COLO668 (cell line): ENCODE data around the gene HPS3.
"Not testable (repeated sequence)": the region's sequence is repeated elsewhere in the genome, so short reads cannot be mapped to it uniquely, and the experiment has no call there.

Experiments used
- DNase-seq: peaks from one replicate; lab custom pipeline; 2025; ENCODE audit not compliant: unreplicated experiment; lab: John Stamatoyannopoulos, UW

HPS3 gene

DNA sequence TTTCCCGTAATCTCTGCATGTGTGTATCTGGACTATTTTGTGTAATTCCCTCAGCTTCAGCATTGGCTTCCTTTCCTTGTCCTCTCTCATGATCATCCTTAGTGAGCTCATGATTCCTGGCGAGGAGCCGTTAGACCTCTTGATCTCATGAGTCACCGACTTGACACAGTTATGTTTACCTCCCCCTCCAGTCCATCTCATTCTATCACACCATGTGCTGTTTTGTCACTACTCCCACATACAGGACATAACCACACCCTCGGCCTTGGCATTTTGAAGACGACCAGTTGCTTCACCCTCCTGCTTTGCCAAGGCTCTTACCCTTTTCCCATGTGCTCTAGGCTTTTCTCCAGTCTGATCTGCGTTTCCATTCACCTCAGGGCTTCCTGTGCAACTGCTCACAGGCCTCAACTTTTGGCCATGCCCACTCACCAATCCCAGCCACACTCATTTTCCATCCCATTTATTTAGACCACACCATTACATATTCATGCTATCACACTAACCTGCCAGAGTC lies 50.7 kb downstream of the HPS3 start:
- no peak for DNase-seq

DNA sequence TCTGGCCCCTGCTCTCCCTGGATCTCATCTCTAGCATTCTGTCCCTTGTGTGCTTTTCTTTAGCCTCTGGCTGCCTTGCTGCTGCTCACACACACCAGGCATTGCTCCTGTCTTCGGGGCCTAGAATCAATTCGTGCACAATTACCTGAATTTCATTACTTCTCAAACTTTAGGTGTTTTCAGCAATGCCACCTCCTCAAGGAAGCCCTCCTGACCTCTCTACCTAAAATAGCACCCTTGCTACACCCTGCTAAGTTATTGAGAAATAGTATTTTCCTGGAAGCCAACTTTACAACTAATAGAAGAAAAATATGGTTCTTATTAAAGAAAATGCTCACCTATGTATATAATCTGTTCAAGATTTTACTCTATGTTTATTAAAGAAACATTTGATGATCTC lies 51.7 kb downstream of the HPS3 start:
- no peak for DNase-seq

DNA sequence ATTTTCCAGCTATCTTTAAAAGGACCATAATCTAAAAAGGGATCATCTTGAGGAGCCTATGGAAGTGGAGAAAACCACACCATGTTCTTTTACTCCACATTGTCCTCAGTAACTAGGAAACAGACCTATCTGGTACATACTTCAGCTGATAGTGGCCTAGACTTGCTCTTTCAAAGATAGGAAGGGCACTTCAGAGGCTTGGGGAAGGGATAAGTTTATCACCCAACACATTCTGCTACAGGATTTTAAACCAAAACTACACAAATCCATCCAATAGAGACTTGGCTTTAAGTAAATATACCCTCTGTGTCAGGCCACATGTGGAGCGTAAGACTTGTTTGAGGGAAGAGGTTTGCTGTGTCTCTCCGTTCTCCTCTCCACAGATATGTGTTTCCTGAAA lies 56.8 kb downstream of the HPS3 start:
- no peak for DNase-seq

DNA sequence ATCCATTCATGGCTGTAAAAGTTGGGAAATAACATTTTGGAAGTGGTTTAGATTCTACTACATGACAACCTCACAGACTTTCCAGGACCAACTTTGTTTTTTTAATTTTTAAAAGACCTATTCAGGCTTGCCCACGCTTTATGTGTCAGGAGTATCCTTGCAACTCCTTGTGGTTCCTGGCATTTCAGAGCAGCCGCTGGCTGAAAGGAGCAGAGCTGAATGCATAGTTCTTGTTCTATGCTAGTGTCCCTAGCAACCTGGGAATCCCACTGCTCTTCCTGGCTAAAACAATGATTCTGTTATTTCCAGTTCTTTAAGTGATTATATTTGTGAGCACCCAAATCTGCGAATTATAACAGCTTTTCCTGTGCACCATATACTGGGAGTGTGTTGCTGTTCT lies 57.3 kb downstream of the HPS3 start:
- DNase-seq, result no peak

DNA sequence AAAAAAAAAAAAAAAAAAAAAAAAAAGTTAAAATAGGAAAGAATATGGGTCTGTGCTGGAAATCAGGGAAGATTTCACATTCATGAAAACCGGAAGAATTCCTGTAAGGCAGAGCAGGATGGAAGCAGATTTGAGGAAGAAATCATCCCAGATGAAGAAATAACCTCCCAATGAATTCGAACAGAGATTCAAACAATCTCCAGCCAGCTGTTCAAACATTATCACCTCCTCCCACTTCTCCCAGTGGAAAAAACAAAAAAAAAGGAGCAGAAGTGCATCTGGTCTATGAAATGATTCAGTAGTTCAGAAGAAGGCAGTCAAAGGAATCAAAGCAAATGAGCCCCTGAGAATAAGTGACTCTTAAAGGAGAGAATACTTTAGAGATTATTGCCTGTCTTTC lies 59.1 kb downstream of the HPS3 start:
- DNase-seq, result no peak

DNA sequence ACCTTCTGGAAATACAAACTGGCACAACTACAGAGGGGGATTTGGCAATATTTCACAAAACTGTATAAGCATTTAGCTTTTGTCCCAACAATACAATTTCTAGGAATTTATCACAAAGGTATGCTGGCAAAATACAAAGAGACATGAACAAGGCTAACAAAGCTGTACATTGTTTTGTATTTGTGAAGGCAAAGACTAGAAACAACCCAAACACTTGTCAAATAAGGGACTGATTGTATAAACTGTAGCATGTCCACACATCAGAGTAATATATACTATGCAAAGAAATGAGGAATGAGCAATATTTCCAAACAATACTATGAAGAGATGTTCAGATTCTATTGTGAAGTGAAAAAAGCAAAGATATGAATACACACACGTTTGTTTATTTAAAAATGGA lies 65.8 kb downstream of the HPS3 start:
- DNase-seq, result no peak

DNA sequence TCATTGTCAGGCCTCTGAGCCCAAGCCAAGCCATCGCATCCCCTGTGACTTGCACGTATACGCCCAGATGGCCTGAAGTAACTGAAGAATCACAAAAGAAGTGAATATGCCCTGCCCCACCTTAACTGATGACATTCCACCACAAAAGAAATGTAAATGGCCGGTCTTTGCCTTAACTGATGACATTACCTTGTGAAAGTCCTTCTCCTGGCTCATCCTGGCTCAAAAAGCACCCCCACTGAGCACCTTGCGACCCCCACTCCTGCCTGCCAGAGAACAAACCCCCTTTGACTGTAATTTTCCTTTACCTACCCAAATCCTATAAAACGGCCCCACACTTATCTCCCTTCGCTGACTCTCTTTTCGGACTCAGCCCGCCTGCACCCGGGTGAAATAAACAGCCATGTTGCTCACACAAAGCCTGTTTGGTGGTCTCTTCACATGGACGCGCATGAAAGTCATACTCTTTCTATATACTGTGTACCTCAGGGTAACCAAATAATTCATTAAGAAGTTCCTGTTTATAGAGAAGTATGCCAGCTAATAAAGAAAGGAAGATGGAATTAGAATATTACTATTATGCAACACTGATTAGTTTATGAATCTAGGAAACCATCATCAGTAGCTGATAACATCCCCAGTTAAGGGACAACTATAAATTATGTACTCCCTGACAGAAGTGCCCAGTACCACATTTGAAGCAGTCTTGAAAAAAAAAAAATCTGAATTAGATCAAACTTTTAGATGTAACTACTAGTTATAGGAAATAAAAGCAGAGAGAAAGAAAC lies 67.6 kb downstream of the HPS3 start:
- DNase-seq, result not testable (repeated sequence)

DNA sequence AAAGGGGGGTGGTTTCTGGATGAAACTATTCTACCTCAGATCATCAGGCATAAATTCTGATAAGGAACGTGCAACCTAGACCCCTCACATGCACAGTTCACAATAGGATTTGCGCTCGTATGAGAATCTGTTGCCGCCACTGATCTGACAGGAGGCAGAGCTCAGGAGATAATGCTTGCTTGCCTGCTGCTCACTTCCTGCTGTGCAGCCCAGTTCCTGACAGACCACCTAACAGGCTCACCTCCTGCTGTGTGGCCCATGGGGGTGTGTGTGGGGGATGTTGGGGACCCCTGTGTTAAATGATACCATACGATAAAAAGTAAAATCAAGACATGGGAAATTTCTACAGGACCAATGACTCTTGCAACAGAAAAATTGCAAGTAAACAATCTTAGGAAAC lies 68.2 kb downstream of the HPS3 start:
- DNase-seq, result no peak

DNA sequence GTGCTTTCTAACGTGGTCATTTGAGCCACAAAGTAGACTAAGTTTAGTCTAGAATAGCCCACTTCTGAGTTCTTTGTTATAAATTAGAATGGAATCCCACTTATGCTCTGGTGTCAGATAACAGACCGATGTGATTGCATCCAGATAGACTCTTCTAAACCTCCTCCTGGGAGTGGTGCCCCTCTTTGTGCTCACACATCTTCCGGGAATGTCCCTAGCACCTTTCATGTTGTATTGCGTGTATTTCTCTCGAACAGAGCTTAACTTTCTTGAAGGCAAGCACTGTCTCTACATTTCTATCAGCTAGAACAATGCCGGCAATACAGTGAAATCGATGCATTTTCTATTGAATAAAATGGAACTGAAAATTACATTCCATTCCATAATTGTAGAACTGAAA lies 69.2 kb downstream of the HPS3 start:
- DNase-seq, result no peak

DNA sequence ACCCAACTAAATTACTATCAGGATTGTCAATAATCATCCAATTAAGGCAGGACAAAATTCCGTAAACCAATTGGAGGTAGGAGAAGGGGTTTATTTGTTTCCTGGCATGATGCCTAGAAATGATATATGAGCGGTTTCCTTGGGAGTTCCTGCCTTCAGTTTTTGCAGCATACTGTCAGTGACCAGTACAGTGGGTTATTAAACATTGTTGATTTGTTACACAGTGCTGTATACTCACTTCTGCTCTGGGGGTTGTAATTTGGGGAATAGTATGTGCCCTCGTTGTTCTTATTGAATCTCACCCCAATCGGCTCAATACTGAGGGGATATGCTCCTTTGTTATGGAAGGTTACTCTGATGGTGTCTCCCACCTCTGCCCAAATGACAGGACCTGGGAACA lies 70.0 kb downstream of the HPS3 start:
- peak; percentile 1 for DNase-seq

DNA sequence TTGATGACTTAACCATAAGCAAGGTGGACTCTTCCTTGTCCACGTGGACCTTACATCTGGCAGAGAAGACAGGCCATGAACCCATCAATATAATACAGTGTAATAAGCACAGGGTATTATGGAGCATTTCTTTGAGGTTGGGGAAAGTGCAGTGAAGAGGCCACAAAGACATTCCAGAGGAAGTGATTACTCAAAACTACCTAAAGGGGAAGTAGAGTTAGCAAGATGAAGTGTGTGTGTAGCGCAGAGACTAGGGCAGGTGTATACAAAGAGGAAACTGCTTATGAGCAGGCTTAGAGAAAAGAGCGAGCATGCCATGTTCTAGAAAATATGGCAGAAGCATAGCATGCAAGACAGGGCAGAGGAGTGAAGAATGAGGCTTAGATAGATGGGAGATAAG lies 74.3 kb downstream of the HPS3 start:
- DNase-seq, result no peak

DNA sequence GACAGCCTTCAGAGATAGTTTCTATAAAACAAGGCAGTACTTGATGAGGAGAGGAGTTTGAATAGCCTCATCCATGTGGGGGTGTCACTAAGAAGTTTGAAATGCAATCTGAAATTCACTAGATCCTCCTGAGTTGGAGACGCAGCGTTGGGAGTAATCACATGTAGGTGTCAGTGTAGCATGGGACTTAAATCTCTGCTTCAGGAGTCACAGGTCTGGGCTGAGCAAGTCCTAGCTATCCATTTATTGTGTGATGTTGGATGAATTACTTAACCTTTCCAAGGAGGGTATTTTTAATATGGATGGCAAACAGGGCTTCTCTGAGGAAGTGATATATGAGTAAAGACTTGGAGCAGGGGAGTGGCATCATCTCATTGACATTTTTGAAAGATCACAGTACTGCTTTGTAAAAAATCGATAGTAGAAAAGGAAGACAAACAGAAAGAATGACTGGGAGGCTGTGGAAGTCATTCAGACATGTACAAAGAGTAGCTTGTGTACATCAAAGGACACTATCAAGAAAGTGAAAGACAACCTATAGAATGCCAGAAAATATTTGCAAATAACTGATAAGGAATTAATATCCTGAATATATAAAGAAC lies 75.1 kb downstream of the HPS3 start:
- no peak for DNase-seq

DNA sequence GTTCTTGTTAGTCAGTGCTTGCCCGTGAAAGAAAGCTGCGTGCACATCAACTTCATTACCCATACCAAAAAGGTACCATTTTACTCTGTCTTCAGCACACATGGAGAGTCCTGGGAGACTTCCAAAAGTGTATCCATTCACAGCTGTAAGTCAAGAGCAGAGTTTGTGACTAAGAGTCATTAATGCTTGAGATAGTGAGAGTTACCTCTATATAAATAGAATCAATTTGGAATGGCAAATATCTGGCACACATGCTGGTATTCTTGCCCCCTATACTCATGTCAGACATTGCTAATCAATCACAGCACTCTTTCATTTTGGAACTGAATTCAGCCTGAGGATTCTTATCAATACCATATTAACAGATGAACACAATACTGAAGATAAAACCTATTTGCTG lies 78.0 kb downstream of the HPS3 start:
- DNase-seq, result no peak

DNA sequence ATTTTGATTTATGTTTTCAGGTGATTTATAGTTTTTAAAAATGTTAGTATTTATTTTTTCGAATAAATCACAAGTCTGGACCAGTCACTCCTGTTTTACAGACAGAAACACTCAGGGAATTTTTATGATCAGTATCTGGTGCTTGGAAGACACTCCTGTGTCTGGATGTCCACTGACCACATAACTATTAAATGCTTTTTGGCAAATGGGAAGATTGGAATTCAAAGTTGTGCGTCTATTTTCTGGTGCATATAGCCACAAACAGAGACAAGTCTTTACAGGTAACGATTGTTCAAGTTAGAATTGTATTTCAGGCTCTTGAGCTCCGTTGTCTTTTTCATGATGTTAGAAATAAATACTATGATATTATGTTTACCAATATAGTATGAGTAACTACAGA lies 80.0 kb downstream of the HPS3 start:
- no peak for DNase-seq

DNA sequence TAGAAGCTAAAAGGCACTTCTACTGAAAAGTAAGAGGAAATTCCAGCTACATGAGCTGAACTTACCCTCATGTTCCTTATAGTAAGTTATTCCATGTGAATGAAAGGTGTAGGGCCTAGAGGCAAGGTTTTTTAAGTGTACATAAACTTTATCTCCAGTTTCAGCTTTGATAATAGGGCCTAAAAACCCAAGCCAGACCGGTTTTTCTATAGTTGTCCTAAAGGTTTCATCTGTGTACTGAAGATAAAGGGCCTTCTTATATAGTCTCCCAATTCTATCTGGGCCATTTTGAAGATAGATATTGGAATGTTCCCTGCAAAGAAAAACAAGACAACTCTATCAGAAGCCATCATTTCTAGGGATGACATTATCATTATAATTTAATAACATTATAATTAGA lies 82.9 kb downstream of the HPS3 start:
- no peak for DNase-seq

DNA sequence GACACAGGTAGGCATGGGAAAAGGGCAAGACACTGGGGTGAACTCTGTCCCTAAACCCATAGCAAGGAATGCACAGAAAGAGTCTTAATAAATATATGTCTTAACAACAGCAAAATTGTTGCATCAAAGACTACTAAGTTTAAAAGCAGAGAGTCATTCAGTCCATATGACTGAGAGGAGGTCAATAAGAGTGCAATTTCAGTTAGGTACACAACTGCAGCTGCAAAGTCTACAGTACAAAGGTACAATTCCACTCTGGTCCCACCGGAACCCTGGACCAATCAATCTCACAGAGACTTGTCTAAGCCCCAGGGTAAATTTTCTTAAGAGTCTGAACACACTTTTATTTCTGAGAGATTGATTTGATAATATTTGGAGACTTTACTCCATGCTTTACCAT lies 85.3 kb downstream of the HPS3 start:
- peak; percentile 6 for DNase-seq

DNA sequence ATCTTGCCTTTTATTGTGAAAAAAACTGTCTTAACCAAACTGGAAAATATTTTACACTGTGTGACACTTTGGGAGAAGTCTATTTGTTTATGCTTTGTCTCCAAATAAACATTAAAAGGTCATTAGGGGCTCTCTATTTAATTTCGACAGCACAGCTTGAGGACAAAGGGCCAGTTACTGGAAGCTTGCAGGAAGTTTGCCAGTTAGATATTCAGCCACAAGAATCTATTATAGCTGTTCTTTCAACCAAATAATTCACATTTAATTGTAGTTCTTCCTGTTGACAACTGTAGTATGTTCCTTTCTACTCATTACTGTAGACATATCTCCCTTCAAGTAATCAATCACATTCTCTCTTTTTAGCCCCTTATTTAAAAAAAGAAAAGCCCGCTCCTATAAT lies 86.1 kb downstream of the HPS3 start:
- no peak for DNase-seq

DNA sequence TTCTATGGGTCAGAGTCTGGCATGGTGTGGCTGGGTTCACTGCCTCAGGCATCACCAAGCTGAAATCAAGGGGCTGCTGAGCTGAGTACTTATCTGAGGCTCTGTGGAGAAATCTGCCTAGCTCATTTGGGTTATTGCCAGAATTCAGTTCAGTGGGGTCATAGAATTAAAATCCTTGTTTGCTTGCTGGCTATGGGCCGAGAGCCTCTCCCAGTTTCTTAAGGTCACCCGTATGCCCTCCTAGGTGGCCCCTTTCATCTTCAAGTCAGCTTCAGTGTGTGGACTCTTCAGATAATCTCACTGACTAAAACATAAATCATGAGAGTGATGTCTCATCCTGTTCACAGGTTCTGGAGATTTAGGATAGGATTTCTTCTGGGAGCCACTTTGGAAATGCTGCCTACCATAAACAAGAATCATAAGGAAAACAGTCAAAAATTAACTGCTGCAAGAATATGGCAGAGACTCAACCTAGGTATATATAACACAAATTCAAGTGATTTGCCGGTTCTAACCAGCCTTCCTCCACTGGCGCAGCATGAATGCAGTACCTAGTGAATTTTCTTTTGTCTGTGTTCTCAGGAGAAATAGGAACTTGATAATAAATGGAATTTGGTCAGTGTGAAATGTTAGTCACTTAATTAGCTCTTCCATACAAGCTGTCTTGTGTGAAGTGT lies 86.9 kb downstream of the HPS3 start:
- no peak for DNase-seq

DNA sequence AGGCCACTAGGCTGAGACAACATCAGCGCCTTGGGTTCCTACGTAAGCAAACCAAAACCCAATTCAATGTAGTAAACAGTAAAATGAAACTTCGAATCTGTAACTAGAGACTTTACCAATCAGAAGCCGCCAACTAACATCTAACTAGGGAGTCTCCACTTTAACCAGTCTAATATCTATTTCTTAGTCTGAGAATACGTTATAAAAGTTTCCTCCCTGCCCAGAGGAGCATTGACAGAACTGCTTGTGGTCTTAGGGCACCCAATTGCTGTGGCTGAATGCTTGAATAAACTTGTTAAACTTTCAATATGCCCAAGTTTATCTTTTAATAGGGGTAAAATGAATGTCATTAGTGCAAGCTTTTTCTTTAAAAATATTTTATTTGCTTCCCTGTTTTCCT lies 87.9 kb downstream of the HPS3 start:
- no peak for DNase-seq

DNA sequence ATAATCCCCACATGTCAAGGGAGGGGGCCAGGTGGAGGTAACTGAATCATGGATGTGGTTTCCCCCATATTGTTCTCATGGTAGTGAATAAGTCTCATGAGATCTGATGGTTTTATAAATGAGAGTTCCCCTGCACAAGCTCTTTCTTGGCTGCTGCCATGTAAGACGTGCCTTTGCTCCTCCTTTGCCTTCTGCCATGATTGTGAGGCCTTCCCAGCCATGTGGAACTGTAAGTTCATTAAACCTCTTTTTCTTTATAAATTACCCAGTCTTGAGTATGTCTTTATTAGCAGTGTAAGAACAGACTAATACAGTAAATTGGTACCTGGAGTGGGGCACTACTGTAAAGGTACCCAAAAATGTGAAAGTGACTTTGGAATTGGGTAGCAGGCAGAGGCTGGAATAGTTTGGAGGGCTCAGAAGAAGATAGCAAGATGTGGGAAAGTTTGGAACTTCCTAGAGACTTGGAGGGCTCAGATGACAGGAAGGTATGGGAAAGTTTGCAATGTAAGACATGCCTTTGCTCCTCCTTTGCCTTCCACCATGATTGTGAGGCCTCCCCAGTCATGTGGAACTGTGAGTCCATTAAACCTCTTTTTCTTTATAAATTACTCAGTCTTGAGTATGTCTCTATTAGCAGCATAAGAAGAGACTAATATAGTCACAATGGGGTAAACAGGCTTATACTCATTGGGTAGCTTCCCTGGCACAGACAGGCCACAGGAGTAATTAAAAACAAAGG lies 90.1 kb downstream of the HPS3 start:
- not testable (repeated sequence) for DNase-seq

DNA sequence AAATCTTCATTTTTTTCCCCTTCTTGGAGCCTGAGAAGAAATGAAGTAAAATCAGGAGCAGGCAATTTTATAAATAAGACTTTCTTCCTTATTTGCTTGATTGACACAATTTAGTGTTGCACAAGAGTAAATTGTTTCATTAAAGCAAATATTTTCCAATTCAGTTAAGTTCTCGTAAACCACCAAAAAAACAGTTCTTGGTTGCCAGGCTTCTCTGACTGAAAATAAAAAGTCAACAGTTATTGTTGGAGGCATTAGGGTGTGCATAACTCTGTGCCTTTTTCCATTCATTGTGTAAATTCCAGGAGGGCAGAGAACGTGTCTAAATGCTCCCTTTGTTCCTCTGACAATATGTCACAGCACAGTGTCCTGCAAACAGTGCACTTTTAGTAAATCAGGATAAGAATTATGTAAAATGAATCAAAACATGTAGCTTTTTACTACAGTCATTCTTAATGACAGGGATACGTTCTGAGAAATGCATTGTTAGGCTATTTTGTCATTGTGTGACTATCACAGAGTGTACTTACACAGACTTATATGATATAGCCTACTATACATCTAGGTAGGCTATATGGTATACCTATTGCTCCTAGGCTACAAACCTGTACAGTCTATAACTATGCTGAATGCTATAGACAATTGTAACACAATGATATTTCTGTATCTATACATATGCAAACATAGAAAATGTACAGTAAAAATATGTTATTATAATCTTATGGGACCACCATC lies 92.5 kb downstream of the HPS3 start, which contains the start of gene CP:
CP (minus strand) TSS at position 47 of the 735 bp plus-strand sequence; CDS start at position 10, 37 bp downstream.
- no peak for DNase-seq
